ENCODE results near the gene TSPAN32. TPM values are rescaled to one million over a fixed set of nuclear protein-coding genes. Genes with fewer than 3 reads are reported as not detected.

Gene TSPAN32
- total RNA-seq, 1 experiment from 2014 or later: not detected

DNA sequence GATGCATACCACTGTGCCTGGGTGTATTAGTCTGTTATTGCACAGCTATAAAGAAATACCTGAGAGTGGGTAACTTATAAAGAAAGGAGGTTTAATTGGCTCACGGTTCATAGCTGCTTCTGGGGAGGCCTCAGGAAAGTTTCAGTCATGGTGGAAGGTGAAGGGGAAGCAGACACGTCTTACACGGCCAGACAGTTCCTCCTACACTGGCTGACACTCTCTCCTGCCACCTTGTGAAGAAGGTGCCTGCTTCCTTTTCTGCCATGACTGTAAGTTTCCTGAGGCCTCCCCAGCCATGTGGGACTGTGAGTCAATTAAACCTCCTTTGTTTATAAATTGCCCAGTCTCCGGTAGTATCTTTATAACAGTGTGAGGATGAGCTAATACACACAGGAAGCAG is 41.7 kb downstream of the TSPAN32 start:
- TF ChIP-seq RAD21 (IDR thresholded peaks at IDR 0.05; ENCODE audit: low read depth) (no peak), ZNF274 (IDR thresholded peaks at IDR 0.05; ENCODE audit: low read depth, low read length) (no peak), EZH2 (IDR thresholded peaks at IDR 0.05) (no peak), JUND (IDR thresholded peaks at IDR 0.05) (no peak), ELF1 (IDR thresholded peaks at IDR 0.05; ENCODE audit: borderline replicate concordance, low read depth) (no peak), CBX3 (IDR thresholded peaks at IDR 0.05; ENCODE audit: low read depth) (no peak), TCF7L2 (IDR thresholded peaks at IDR 0.05; ENCODE audit: borderline replicate concordance, extremely low read depth, insufficient read depth, insufficient read length) (no peak), CEBPB (IDR thresholded peaks at IDR 0.05; ENCODE audit: low read depth) (no peak)
- TF ChIP-seq, protein P1, sequence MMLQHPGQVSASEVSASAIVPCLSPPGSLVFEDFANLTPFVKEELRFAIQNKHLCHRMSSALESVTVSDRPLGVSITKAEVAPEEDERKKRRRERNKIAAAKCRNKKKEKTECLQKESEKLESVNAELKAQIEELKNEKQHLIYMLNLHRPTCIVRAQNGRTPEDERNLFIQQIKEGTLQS (IDR thresholded peaks at IDR 0.05): no peak
- TF ChIP-seq, protein P2, sequence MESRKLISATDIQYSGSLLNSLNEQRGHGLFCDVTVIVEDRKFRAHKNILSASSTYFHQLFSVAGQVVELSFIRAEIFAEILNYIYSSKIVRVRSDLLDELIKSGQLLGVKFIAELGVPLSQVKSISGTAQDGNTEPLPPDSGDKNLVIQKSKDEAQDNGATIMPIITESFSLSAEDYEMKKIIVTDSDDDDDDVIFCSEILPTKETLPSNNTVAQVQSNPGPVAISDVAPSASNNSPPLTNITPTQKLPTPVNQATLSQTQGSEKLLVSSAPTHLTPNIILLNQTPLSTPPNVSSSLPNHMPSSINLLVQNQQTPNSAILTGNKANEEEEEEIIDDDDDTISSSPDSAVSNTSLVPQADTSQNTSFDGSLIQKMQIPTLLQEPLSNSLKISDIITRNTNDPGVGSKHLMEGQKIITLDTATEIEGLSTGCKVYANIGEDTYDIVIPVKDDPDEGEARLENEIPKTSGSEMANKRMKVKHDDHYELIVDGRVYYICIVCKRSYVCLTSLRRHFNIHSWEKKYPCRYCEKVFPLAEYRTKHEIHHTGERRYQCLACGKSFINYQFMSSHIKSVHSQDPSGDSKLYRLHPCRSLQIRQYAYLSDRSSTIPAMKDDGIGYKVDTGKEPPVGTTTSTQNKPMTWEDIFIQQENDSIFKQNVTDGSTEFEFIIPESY (IDR thresholded peaks at IDR 0.05; ENCODE audit: extremely low read depth, insufficient replicate concordance, low read length): no peak
- no peak for ATAC-seq
- BruUV-seq (replicated peaks): no TSS peak
- H3K4me3 ChIP-seq (replicated peaks in 1 of 2; ENCODE audit: low read depth in 1 of 2, low read length in 2 of 2): no peak overlapping the region
- no peaks in the 10 kb centered on the region for H3K36me3 ChIP-seq (ENCODE audit: control insufficient read depth in 1 of 2, insufficient read depth in 2 of 2, low read length in 2 of 2)
- no peaks in the 10 kb centered on the region for H3K79me2 ChIP-seq (ENCODE audit: insufficient read depth, low read length)
- no peak overlapping the region for H3K9ac ChIP-seq (ENCODE audit: low read length)
- H3K4me2 ChIP-seq (ENCODE audit: low read length): no peak overlapping the region
- ChIA-PET CTCF (no interaction called here), RAD21 (ENCODE audit: low non-redundant PET in 1 of 2, low total read pairs in 2 of 2, uncharacterized antibody in 2 of 2, unreplicated experiment in 2 of 2) (no interaction called here), POLR2A (no interaction called here)
- no peaks in the 10 kb centered on the region for H3K9me2 ChIP-seq (ENCODE audit: insufficient read depth)
- DNase-seq (ENCODE audit: low read depth, low spot score): no peak
- intact Hi-C loops (cut with micrococcal nuclease): no loop called here
- H3K27me3 ChIP-seq (ENCODE audit: insufficient read depth, low read length): peaks cover 5% of the 10 kb centered on the region; the same call in 1 of the 2 replicates
- H3K9me3 ChIP-seq (ENCODE audit: control insufficient read depth in 1 of 2, insufficient read depth in 1 of 2, low read depth in 1 of 2, low read length in 2 of 2): no peaks in the 10 kb centered on the region
- no peak overlapping the region for H3K27ac ChIP-seq (ENCODE audit: low read depth, low read length)
- no peaks in the 10 kb centered on the region for H4K20me1 ChIP-seq (ENCODE audit: insufficient read depth)
- H2AFZ ChIP-seq (ENCODE audit: low read depth, low read length, poor library complexity, severe bottlenecking): no peak overlapping the region
- H3K4me1 ChIP-seq (ENCODE audit: control insufficient read depth in 1 of 2, insufficient read depth in 2 of 2, low read length in 2 of 2): no peaks in the 10 kb centered on the region

Measured in HCT116 (cell line).